ENCODE results near the gene RDH13.
"Not testable (repeated sequence)": the region's sequence is repeated elsewhere in the genome, so short reads cannot be mapped to it uniquely, and the experiment has no call there.

Gene RDH13, protein sequence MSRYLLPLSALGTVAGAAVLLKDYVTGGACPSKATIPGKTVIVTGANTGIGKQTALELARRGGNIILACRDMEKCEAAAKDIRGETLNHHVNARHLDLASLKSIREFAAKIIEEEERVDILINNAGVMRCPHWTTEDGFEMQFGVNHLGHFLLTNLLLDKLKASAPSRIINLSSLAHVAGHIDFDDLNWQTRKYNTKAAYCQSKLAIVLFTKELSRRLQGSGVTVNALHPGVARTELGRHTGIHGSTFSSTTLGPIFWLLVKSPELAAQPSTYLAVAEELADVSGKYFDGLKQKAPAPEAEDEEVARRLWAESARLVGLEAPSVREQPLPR

DNA sequence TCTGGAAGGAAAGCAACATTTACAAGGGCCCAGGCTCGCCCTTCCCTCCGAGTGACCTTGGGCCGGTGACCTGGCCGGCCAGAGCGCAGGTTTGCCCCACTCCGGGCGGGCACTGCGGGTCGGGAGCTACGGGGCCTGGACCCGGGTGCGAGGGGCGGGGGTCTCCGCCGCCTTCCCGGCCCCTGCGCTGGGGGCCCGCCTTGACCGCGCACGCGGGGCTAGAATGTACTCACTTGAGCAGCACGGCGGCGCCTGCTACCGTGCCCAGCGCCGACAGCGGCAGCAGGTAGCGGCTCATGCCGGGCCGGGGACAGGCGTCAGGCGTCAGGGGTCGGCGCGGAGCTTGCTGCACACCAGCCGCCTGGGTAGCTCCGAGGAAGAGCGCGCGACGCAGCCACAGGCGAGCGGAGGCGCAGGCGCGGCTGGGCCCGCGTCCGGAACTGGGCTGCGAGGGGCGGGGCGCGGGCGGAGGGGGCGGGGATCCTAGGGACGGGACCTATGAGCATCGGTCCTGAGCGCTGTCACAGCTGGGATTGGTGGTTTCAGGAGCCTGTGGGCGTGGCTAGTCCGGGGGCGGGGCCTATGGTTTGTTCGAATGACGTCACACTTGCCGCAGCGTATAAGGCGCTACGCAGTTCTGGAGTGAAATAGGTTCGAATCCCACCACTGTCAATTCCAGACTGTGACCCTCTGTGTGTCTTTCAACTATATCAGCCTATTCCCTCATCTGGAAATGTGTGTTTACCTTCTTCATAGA is at the start of gene RDH13:
TSS of gene RDH13 (minus strand) at position 414 of the 757 bp plus-strand sequence. CDS start at position 298, 116 bp downstream.
- peak; percentile 91 for DNase-seq (ENCODE audit: low read depth)

GRCh38 chr19:55112246-55112776 is 49.4 kb upstream of the RDH13 start:
- no peak for DNase-seq (ENCODE audit: low read depth)

DNA sequence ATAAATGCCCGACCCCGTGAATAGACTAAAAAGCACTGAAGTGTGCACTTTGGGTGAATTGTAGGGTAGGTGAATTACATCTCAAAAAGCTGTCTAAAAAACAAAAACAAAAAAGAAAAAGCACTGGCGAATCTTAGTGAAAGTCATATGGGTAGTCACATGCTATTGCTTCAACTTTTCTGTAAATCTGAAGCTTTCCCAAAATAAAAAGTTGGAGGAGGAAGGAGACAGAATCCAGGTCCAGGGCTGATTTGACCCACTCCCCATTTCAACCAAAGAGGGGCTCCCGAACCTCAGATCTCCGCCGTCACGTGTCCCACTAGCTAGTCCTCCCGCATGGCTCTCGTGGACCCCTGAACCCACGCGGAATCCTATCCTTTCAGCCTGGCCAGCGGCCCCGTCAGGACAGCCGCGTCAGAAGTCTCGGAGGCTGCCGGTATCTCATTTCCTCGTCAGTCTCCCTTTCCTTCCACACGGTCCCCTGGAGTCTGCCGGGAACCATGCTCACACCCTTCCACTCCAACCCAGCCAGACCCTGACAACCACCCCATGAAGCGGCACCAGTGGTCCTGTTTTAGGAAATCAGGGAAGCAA is 48.4 kb upstream of the RDH13 start:
- DNase-seq (ENCODE audit: low read depth) = no peak

DNA sequence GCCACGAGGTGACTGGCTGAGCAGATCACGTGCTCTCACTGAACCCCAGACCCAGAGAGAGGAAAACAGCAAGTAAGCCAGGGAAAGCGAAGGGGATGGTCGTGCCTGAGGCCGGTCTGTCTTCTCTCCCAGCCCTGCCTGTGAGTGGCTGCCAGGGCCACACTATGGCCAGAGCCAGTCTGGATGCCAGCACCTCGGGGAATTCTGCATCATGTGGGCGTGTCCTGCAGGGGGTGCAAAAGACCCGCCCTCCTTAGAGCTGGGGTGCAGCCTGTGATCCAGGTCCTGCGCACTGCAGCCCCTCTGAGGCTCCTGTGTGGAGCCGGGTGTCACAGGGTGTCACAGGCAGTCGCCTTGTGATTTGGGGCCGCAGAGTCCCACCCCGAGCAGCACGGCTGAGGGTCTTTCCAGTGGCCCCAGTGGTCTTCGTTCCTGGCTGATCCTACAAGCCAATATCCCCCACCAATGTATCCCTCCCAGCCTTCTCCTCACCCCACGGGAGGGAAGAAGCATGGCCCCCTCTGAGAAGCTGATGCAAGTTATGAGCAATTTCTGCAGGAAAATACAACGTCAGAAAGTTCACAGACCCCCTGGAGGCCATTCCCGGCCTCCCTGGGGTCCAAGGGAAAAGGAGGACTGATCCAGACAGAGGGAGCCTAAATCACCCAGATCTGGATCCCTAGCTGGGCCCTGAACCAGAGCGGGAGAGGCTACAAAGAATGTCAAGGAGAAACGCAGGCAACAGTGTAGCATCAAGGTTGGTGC is 46.8 kb upstream of the RDH13 start:
- no peak for DNase-seq (ENCODE audit: low read depth)

DNA sequence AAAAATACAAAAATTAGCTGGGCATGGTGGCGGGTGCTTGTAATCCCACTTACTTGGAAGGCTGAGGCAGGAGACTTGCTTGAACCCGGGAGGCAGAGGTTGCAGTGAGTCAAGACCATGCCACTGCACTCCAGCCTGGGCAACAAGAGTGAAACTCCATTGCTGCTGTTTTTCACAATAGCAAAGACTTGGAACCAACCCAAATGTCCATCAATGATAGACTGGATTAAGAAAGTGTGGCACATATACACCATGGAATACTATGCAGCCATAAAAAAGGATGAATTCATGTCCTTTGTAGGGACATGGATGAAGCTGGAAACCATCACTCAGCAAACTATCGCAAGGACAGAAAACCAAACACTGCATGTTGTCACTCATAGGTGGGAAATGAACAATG is 44.3 kb upstream of the RDH13 start:
- DNase-seq (ENCODE audit: low read depth) = not testable (repeated sequence)

DNA sequence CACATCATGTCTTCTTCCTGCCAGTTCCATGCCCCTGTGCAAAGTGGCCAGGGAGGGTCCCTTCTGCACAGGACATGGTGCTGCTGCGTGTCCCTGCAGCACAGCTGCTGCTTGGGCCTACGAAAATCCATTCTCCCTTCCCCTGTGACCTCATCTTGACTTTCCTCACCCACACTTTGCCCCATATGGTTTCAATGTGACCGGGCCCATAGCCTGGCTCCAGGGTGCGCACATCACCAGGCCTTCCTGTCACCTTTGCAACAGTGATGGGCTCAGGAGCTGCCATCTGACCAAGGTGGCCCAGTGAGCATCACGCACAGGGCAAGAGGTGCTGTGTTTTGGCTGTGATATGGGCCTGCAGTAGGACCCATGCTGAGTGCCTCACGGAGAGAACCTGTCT is 43.6 kb upstream of the RDH13 start:
- DNase-seq (ENCODE audit: low read depth) = no peak

- DNase-seq (ENCODE audit: low read depth) = no peak
Measured at GRCh38 chr19:55105237-55105636, 42.3 kb upstream of the RDH13 start.

DNA sequence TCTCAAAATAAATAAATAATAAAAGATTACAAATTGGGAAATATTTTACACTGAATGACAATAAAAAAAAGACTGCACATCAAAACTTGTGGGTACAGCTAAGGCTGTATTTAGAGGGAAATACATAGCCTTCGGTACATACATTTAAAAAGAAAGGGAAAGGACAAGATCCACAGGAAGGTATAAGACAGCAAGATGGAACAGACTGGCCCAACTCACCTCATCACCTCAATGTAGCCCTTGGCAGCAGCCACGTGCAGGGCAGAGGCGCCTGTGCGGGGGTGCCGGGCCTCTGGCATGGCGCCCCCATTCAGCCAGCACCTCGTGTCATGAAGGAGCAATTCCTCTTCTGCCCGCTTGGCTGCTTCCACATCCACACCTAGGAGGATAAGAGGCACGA is 40.2 kb upstream of the RDH13 start:
- no peak for DNase-seq (ENCODE audit: low read depth)

DNA sequence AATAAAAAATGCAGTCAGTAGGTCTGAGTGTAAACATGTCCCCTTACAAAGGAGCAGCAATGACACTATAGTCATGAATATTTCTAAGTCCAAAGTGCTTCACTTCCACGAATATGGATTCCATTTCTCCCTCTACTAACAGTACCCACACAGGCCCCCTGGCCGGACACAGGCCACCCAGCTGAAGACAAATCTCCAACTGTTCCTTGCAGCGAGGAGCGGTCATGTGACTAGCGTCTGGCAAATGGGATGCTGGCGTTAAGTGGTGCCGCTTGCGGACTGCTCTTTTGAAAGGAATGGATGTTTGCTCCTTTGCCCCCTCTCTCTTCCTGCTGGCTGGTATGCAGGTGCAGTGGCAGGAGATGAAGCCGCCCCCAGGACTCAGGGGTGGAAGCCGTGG is 38.3 kb upstream of the RDH13 start:
- DNase-seq (ENCODE audit: low read depth) = no peak

- DNase-seq (ENCODE audit: low read depth) = peak; percentile 19
Measured at GRCh38 chr19:55099557-55100506, 36.9 kb upstream of the RDH13 start.

DNA sequence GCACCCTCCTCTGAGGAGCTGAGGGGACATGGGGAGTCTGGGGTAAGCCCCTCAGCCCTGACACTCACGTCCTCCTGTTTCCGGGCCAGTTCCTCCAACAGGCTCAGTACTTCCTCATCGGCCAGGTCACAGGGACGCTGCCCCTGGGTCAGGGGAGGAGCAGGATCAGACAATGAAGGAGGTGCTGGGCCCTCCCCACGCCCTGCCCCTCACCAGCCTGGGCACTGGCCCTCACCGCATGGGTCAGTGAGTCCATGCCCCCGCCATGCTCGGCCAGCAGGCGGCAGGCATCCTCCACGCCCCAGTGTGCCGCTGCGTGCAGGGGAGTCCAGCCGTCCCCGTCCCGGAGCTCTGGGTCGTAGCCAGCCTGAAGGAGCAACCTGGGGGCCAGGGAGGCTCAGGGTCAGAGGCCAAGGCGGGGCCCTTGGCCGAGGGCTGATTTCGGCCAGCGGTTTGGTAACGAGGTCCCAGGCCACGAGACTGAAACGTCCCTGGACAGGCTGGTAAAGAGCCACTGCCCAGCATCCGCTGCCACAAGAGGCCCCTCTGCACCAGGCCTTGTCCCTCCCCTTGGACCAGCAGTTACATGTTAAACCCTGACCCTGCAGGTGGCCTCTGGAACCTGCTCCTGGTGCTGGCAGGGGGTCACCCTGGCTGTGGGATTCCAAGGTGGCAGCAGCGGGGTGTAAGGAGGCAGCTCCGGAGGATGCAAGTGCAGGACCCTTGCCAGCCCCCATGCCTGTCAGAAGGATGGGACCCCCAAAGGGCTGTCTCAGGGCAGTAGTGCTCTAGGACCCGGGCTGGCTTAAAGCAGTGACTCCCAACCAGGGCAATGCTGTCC is 36.0 kb upstream of the RDH13 start:
- DNase-seq (ENCODE audit: low read depth) = no peak

DNA sequence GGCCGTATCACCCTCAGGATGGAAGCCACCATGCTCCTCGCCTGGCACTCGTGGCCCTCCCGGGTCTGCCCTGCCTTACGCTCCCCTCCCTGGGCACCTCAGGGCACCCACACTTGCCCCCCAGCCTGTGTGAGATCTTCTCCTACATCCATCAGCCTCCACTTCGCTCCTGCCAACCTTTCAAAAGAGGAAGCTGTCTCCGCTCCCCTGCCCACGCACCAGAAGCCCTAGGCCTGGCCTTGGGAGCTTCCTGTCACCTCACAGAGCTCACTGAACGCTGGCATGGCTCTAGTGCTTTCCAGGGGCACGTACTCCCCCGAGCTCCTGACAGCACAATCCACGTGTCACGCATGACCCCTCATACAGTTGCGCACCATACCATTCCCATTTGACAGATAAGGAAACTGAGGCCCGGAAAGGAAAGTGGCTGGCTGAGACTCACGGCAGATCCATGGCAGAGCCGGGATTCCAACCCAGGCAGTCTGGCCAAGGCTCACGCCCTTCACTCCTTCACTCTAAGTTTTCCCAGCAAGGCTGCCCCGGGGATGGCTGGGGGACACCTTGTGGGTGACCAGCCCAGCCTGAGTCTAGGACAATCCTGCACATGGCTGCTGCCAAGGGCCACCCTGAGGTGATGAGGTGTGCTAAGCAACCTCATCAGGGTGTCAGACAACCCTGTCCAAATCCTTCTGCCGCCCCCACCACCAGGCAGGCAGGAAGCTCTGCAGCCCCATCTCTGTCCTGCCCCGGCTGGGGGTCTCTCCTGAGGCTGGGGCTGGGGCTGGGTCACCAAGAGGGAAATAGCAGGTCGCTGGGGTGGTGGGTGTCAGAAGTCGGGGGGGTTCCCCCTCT is 35.1 kb upstream of the RDH13 start:
- DNase-seq (ENCODE audit: low read depth) = no peak

DNA sequence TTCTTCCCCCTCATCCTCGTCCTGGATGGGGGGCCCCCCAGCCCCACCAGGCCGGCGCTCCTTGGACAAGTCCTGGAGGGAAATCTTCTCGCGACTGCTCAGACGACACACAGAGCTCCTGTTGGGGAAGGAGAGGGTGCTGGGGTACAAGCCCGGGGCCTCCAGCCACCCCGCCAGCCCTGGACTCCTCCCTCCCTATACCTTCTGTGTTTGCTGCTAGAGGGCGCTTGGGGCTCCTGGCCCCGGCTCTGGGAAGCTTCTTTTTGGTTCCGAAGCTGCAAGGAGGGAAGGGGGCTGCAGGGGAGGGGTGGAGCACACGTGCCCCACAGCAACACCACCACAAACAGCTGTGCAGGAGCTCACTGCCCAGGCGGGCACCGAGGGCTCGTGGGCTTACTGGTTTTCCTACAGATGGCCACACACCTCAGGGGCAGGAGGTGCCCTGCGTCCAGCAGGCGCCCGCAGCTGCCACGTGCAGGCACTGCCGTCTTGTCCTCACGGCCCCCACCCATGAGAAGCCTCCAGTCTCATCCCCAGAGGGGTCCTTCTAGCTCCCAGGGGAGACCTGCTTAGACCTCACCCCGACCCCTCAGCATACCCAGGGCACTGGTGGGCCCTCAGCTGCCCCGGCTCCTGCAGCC is 33.2 kb upstream of the RDH13 start:
- no peak for DNase-seq (ENCODE audit: low read depth)

DNA sequence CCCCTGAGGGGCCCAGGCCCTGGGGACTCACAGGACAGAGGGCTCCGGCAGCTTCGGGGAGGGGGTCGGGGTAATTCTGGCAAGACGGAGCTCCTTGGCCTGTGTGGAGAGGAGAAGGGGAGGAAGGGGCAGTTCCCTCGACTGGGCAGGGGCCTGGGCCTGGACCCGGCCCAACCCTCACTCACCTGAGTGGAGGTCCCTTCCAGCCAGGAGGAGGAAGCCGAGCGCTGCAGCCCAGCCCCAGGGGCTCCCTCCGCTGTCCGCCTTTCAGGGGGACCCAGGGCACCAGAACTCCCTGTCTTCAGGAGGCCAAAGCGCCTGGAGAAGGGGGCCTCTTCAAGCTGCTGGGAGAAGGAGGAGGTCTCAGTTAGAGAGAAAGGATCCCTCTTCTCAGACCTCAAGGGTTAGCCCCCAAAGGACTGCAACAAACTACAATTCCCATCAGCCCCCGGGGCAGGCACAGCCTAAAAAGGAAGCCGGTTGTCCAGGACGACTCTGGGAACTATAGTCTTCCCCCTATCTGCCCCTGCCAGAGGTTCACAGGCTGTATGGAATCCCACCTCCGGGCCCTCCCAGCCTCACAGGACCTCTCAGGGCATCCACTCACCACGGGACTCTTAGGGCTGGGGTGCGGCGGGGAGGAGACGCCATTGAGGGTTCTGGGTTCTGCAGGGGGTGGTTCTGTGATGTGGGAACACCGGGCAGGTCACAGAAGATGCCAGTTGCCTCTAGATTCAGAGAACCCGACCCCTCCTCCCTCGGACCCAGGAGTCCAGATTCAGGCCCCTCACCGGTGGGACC is 32.5 kb upstream of the RDH13 start:
- no peak for DNase-seq (ENCODE audit: low read depth)

GRCh38 chr19:55094456-55095259 is 31.7 kb upstream of the RDH13 start:
- DNase-seq (ENCODE audit: low read depth) = no peak

DNA sequence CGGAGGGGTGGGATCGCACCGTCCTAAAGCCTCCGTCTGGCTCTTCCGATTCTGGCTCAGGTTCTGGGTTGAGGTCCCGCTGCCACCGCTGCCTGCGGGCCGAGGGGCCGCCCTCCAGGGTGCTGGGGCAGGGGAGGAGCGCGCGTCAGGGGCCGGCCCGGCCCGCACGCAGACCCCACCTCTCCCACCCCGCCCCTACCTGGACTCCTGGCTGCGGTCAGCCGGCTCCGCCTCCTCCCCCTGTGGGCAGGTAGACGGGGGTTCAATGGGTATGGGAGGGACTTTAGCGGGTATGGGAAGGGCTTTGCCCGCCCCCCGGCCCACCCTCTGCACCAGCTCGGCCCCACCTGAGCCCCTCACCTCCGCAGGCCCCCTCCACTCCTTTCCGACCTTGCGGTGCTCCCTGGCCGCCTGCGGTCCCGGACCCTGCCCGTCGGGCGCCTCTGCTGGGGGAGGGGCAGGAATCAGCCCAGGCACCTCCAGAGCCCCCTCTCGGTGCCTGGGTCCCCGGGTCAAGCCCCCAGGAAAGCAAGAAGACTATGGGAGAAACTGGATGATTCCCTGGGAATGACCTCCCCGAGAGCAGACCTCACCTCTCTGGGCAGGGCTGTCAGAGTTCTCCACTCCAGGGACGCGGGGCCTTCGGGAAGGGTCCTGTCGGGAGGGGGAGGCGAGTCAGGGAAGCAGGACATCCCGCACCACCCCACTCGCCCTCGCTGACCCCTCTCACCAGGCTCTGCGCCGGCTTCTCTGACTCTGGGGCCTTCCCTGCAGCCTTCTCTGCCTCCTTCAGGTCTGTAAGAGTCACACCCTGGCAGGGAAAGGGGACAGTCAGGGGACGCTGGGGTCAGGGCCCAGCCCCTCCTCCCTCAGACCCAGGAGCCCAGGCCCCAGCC is 29.7 kb upstream of the RDH13 start:
- DNase-seq (ENCODE audit: low read depth) = no peak
